Fibroblast of lung (primary cell): ENCODE measurements around the gene GPR61. TPM values are rescaled to one million over a fixed set of nuclear protein-coding genes. Genes with fewer than 3 reads are reported as not detected.

Experiments
- DNase-seq, 2 donors: peaks; one replicate each; pipeline versions ENCODE4 v3.0.0 to v3.0.0-alpha.2; 2010; ENCODE audit warnings: low read depth in 2 of 2
- H2AFZ ChIP-seq: 2 replicates; pipeline ENCODE4 v1.5.1; 2012; ENCODE audit warnings: low read length, control low read depth, inconsistent platforms
- H3K27ac ChIP-seq: 2 replicates; pipeline ENCODE4 v1.5.1; 2011; ENCODE audit warnings: low read length, control low read depth; ENCODE audit not compliant: insufficient read depth
- H3K27me3 ChIP-seq: 2 replicates; pipeline ENCODE4 v1.5.1; 2011; ENCODE audit warnings: mild to moderate bottlenecking, low read length; ENCODE audit not compliant: control insufficient read depth, insufficient read depth
- H3K36me3 ChIP-seq: 2 replicates; pipeline ENCODE4 v1.5.1; 2011; ENCODE audit warnings: low read length; ENCODE audit not compliant: control insufficient read depth, insufficient read depth
- H3K4me1 ChIP-seq: 2 replicates; pipeline ENCODE4 v1.5.1; 2011; ENCODE audit warnings: low read length; ENCODE audit not compliant: control insufficient read depth, insufficient read depth; ENCODE audit errors: extremely low read depth
- H3K4me2 ChIP-seq: 2 replicates; pipeline ENCODE4 v1.5.1; 2011; ENCODE audit warnings: low read length, control low read depth; ENCODE audit not compliant: insufficient read depth; ENCODE audit errors: extremely low read depth
- H3K4me3 ChIP-seq, 4 experiments: fragments of 200-600 bp in 1 of 4; sonication (generic) in 1 of 4; replicated peaks in 1 of 4; 2 replicates each; pipeline ENCODE4 v1.5.1; 2011 to 2016; ENCODE audit warnings: low read length in 4 of 4, low read depth in 3 of 4, mild to moderate bottlenecking in 3 of 4, control low read depth in 2 of 4, inconsistent platforms in 1 of 4, mixed read lengths in 1 of 4; ENCODE audit not compliant: insufficient read depth in 1 of 4; ENCODE audit errors: control extremely low read depth in 1 of 4
- H3K79me2 ChIP-seq: 2 replicates; pipeline ENCODE4 v1.5.1; 2012; ENCODE audit warnings: mild to moderate bottlenecking, low read length, inconsistent platforms; ENCODE audit not compliant: control insufficient read depth, insufficient read depth
- H3K9ac ChIP-seq: 2 replicates; pipeline ENCODE4 v1.5.1; 2011; ENCODE audit warnings: mild to moderate bottlenecking, low read length, control low read depth; ENCODE audit not compliant: insufficient read depth
- H3K9me3 ChIP-seq: 2 replicates; pipeline ENCODE4 v1.5.1; 2012; ENCODE audit warnings: low read depth, low read length; ENCODE audit not compliant: control insufficient read depth, insufficient read depth
- H4K20me1 ChIP-seq: 2 replicates; pipeline ENCODE4 v1.5.1; 2011; ENCODE audit warnings: low read length; ENCODE audit not compliant: control insufficient read depth, insufficient read depth; ENCODE audit errors: extremely low read depth
- EZH2 ChIP-seq: IDR thresholded peaks from 2 replicates; pipeline ENCODE4 v1.5.1; 2012; ENCODE audit warnings: low read length, control low read depth, mild to moderate bottlenecking; ENCODE audit errors: missing control alignments
- polyA plus RNA-seq, 2 donors: library from polyadenylated mRNA; depleted of rRNA in 1 of 2; stranded (reverse) in 1 of 2; unstranded in 1 of 2; fragments of >200 nt; gene quantifications; 2 replicates each; pipeline ENCODE4 v1.2.1, GENCODE V29; 2011 to 2012; ENCODE audit warnings: missing spikeins in 1 of 2
- total RNA-seq: library from RNA; depleted of rRNA; stranded (reverse); fragments of >200 nt; gene quantifications from 2 replicates; pipeline ENCODE4 v1.2.1, GENCODE V29; 2014
- TF ChIP-seq, protein P1 (sequence below), 2 donors: IDR thresholded peaks in 1 of 2; conservative IDR thresholded peaks in 1 of 2; 1 replicate in 1 of 2; 2 replicates in 1 of 2; pipeline ENCODE4 v1.5.1; 2011 to 2012; ENCODE audit warnings: low read length in 2 of 2, control low read depth in 1 of 2, inconsistent platforms in 1 of 2, low read depth in 1 of 2, mild to moderate bottlenecking in 1 of 2

GPR61 gene
- total and polyA plus RNA-seq, 2 donors (not counting 1 experiment from before 2014, with no cell fraction given) = 0.01 TPM; not detected in 1

- Histone ChIP-seq H3K4me3 (no peak overlapping the region), H2AFZ (no peak overlapping the region), H3K36me3 (peaks cover 2% of the 10 kb centered on the region), H3K79me2 (peaks cover 8% of the 10 kb centered on the region), H3K9me3 (no peaks in the 10 kb centered on the region), H3K9ac (no peak overlapping the region), H4K20me1 (no peaks in the 10 kb centered on the region), H3K4me2 (no peak overlapping the region), H3K27me3 (no peaks in the 10 kb centered on the region), H3K27ac (peak overlapping the region; percentile 18), H3K4me1 (peaks cover 2% of the 10 kb centered on the region)
- DNase-seq = peak; percentile 30 to 57
- TF ChIP-seq, protein P1, sequence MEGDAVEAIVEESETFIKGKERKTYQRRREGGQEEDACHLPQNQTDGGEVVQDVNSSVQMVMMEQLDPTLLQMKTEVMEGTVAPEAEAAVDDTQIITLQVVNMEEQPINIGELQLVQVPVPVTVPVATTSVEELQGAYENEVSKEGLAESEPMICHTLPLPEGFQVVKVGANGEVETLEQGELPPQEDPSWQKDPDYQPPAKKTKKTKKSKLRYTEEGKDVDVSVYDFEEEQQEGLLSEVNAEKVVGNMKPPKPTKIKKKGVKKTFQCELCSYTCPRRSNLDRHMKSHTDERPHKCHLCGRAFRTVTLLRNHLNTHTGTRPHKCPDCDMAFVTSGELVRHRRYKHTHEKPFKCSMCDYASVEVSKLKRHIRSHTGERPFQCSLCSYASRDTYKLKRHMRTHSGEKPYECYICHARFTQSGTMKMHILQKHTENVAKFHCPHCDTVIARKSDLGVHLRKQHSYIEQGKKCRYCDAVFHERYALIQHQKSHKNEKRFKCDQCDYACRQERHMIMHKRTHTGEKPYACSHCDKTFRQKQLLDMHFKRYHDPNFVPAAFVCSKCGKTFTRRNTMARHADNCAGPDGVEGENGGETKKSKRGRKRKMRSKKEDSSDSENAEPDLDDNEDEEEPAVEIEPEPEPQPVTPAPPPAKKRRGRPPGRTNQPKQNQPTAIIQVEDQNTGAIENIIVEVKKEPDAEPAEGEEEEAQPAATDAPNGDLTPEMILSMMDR (conservative IDR thresholded peaks at IDR 0.05 in 1 of 2, IDR thresholded peaks at IDR 0.05 in 1 of 2; ENCODE audit: low read depth in 1 of 2, low read length in 2 of 2) = no peak
- no peak for TF ChIP-seq EZH2
Observed at GRCh38 chr1:109578947-109579443, 39.3 kb downstream of the GPR61 start.

- Histone ChIP-seq H3K4me3 (no peak overlapping the region), H3K9me3 (no peaks in the 10 kb centered on the region), H3K4me2 (no peak overlapping the region), H3K27ac (peak overlapping the region; percentile 8), H3K4me1 (peaks cover 2% of the 10 kb centered on the region), H3K36me3 (peaks cover 2% of the 10 kb centered on the region), H3K9ac (no peak overlapping the region), H4K20me1 (no peaks in the 10 kb centered on the region), H2AFZ (no peak overlapping the region), H3K27me3 (no peaks in the 10 kb centered on the region), H3K79me2 (peaks cover 6% of the 10 kb centered on the region)
- TF ChIP-seq EZH2 = no peak
- TF ChIP-seq, protein P1 (conservative IDR thresholded peaks at IDR 0.05 in 1 of 2, IDR thresholded peaks at IDR 0.05 in 1 of 2; ENCODE audit: low read depth in 1 of 2, low read length in 2 of 2) = no peak
- DNase-seq = peak; percentile 63 to 68
Observed at GRCh38 chr1:109579491-109579890, 39.8 kb downstream of the GPR61 start.

- Histone ChIP-seq H4K20me1 (no peaks in the 10 kb centered on the region), H3K4me2 (no peak overlapping the region), H3K4me3 (no peak overlapping the region), H3K4me1 (peaks cover 2% of the 10 kb centered on the region), H3K36me3 (peaks cover 4% of the 10 kb centered on the region), H3K79me2 (peaks cover 4% of the 10 kb centered on the region), H3K9me3 (no peaks in the 10 kb centered on the region), H3K27me3 (no peaks in the 10 kb centered on the region), H3K27ac (no peak overlapping the region), H3K9ac (no peak overlapping the region), H2AFZ (no peak overlapping the region)
- no peak for DNase-seq
- TF ChIP-seq, protein P1 (conservative IDR thresholded peaks at IDR 0.05 in 1 of 2, IDR thresholded peaks at IDR 0.05 in 1 of 2; ENCODE audit: low read depth in 1 of 2, low read length in 2 of 2) = no peak
- no peak for TF ChIP-seq EZH2
Observed at GRCh38 chr1:109582021-109582420, 42.3 kb downstream of the GPR61 start.
